ENCODE results near the gene FOXK2. TPM values are rescaled to one million over a fixed set of nuclear protein-coding genes. Genes with fewer than 3 reads are reported as not detected.

Gene FOXK2
- polyA plus RNA-seq, 3 donors = 35.2 to 37.9 (median 36.0) TPM

GRCh38 chr17:82586576-82587233 is 67.2 kb downstream of the FOXK2 start:
- no peak for DNase-seq (ENCODE audit: low read depth in 3 of 3, low spot score in 2 of 3)

GRCh38 chr17:82587234-82588086 is 67.9 kb downstream of the FOXK2 start:
- DNase-seq (ENCODE audit: low read depth in 3 of 3, low spot score in 2 of 3) = no peak

- DNase-seq (ENCODE audit: low read depth in 3 of 3, low spot score in 2 of 3) = no peak
Measured at GRCh38 chr17:82588266-82589175, 69.0 kb downstream of the FOXK2 start.

GRCh38 chr17:82589851-82590180 is 70.3 kb downstream of the FOXK2 start:
- no peak for DNase-seq (ENCODE audit: low read depth in 3 of 3, low spot score in 2 of 3)

GRCh38 chr17:82590216-82590615 is 70.7 kb downstream of the FOXK2 start:
- DNase-seq (ENCODE audit: low read depth in 3 of 3, low spot score in 2 of 3) = no peak

- DNase-seq (ENCODE audit: low read depth in 3 of 3, low spot score in 2 of 3) = no peak
Measured at GRCh38 chr17:82590881-82591539, 71.5 kb downstream of the FOXK2 start.

- DNase-seq (ENCODE audit: low read depth in 3 of 3, low spot score in 2 of 3) = no peak
Measured at GRCh38 chr17:82592289-82592766, 72.8 kb downstream of the FOXK2 start.

GRCh38 chr17:82592767-82593589 is 73.4 kb downstream of the FOXK2 start:
- peak in 2 of 3 donors; percentile 43 to 78 for DNase-seq (ENCODE audit: low read depth in 3 of 3, low spot score in 2 of 3)

- DNase-seq (ENCODE audit: low read depth in 3 of 3, low spot score in 2 of 3) = no peak
Measured at GRCh38 chr17:82593590-82594087, 74.1 kb downstream of the FOXK2 start.

- DNase-seq (ENCODE audit: low read depth in 3 of 3, low spot score in 2 of 3) = no peak
Measured at GRCh38 chr17:82594571-82594970, 75.0 kb downstream of the FOXK2 start.

GRCh38 chr17:82595893-82596292 is 76.4 kb downstream of the FOXK2 start:
- DNase-seq (ENCODE audit: low read depth in 3 of 3, low spot score in 2 of 3) = no peak

- no peak for DNase-seq (ENCODE audit: low read depth in 3 of 3, low spot score in 2 of 3)
Measured at GRCh38 chr17:82596296-82596695, 76.8 kb downstream of the FOXK2 start.

- no peak for DNase-seq (ENCODE audit: low read depth in 3 of 3, low spot score in 2 of 3)
Measured at GRCh38 chr17:82596837-82597672, 77.5 kb downstream of the FOXK2 start.

- no peak for DNase-seq (ENCODE audit: low read depth in 3 of 3, low spot score in 2 of 3)
Measured at GRCh38 chr17:82598256-82599119, 79.0 kb downstream of the FOXK2 start.

- DNase-seq (ENCODE audit: low read depth in 3 of 3, low spot score in 2 of 3) = no peak
Measured at GRCh38 chr17:82599674-82600661, 80.4 kb downstream of the FOXK2 start.

- no peak for DNase-seq (ENCODE audit: low read depth in 3 of 3, low spot score in 2 of 3)
Measured at GRCh38 chr17:82600731-82601446, 81.4 kb downstream of the FOXK2 start.
